Activated CD8-positive, alpha-beta memory T cell treated with anti-CD3 and anti-CD28 coated beads, Interleukin-2, amount 10 ng/mL, durations not matched to agents 7 days and 5 days (primary cell): ENCODE data around the gene DCLRE1A. TPM values are rescaled to one million over a fixed set of nuclear protein-coding genes. Genes with fewer than 3 reads are reported as not detected.

Source experiments
- ATAC-seq: fragments of 150-1000 bp; cut with Tn5 transposase; one replicate; pipeline ENCODE4 v1.10.0; 2021; ENCODE audit warnings: moderate library complexity
- CTCF ChIA-PET: fragments of 350-600 bp; sonication (Branson Sonifier 250); formaldehyde crosslinking; loops from one replicate; lab custom pipeline; 2021; ENCODE audit warnings: antibody characterized with exemption; lab: Charles Lee
- DNase-seq: peaks from one replicate; pipeline ENCODE4 v3.0.0-alpha.2; 2020
- H3K27ac Mint-ChIP-seq: one replicate; pipeline ENCODE4 v1.8.0; 2021; ENCODE audit warnings: mild to moderate bottlenecking, mixed read lengths
- H3K27me3 Mint-ChIP-seq: one replicate; pipeline ENCODE4 v1.8.0; 2021; ENCODE audit warnings: mixed read lengths
- H3K36me3 Mint-ChIP-seq: one replicate; pipeline ENCODE4 v1.8.0; 2021; ENCODE audit warnings: mild to moderate bottlenecking, mixed read lengths
- H3K4me1 Mint-ChIP-seq: one replicate; pipeline ENCODE4 v1.8.0; 2021; ENCODE audit warnings: mixed read lengths
- H3K4me3 Mint-ChIP-seq: one replicate; pipeline ENCODE4 v1.8.0; 2021; ENCODE audit warnings: mild to moderate bottlenecking, moderate library complexity, mixed read lengths
- H3K9me3 Mint-ChIP-seq: one replicate; pipeline ENCODE4 v1.8.0; 2022; ENCODE audit warnings: low read depth, mixed read lengths
- total RNA-seq, 2 experiments: library from RNA; stranded (reverse); gene quantifications; one replicate each; pipeline ENCODE4 v1.2.3, GENCODE V29; 2021

DCLRE1A gene
- total RNA-seq = 10 to 100 TPM; 17.4 to 20.1 TPM

- peak; percentile 75 for DNase-seq
- Mint-ChIP-seq H3K36me3 (peaks cover 29% of the 10 kb centered on the region), H3K4me3 (peak within 1 kb of the TSS; percentile 96), H3K4me1 (peaks cover 57% of the 10 kb centered on the region), H3K9me3 (no peaks in the 10 kb centered on the region), H3K27ac (peak within 1 kb of the TSS; percentile 97), H3K27me3 (no peaks in the 10 kb centered on the region)
- CTCF ChIA-PET = interaction anchor here (0.8 to 1.8 kb wide), 2 partner anchors 19 to 175 kb away, joined by 3 to 6 read pairs; no protein-coding TSS in a partner anchor
- ATAC-seq = peak; percentile 66
Measured at GRCh38 chr10:113854013-113854760, at the start of gene DCLRE1A, which contains the start of gene NHLRC2. TSS of gene DCLRE1A (minus strand) at chr10:113854082. CDS start at chr10:113853182, 900 bp downstream. TSS of gene NHLRC2 (plus strand) at chr10:113854661. CDS start at chr10:113854873, 212 bp downstream.

- peaks cover 5% of the 10 kb centered on the region for H3K4me1 Mint-ChIP-seq
- CTCF ChIA-PET = no interaction called here
- no peak for ATAC-seq
- no peaks in the 10 kb centered on the region for H3K27me3 Mint-ChIP-seq
- H3K9me3 Mint-ChIP-seq = no peaks in the 10 kb centered on the region
- no peak overlapping the region for H3K27ac Mint-ChIP-seq
- H3K4me3 Mint-ChIP-seq = no peak overlapping the region
- DNase-seq = no peak
- H3K36me3 Mint-ChIP-seq = peaks cover 31% of the 10 kb centered on the region
Measured at GRCh38 chr10:113899952-113900598, 46.2 kb upstream of the DCLRE1A start.

- CTCF ChIA-PET = no interaction called here
- Mint-ChIP-seq H3K4me3 (no peak overlapping the region), H3K36me3 (peaks cover 28% of the 10 kb centered on the region), H3K4me1 (peaks cover 5% of the 10 kb centered on the region), H3K27ac (no peak overlapping the region), H3K9me3 (no peaks in the 10 kb centered on the region), H3K27me3 (no peaks in the 10 kb centered on the region)
- no peak for DNase-seq
- ATAC-seq = no peak
Measured at GRCh38 chr10:113897693-113898618, 44.1 kb upstream of the DCLRE1A start.

- ATAC-seq (no peak), DNase-seq (no peak)
- Mint-ChIP-seq H3K4me1 (peaks cover 4% of the 10 kb centered on the region), H3K9me3 (no peaks in the 10 kb centered on the region), H3K27me3 (no peaks in the 10 kb centered on the region), H3K27ac (no peak overlapping the region), H3K36me3 (peaks cover 19% of the 10 kb centered on the region), H3K4me3 (no peak overlapping the region)
- CTCF ChIA-PET = no interaction called here
Measured at GRCh38 chr10:113895018-113895417, 41.1 kb upstream of the DCLRE1A start.

GRCh38 chr10:113894581-113894980 is 40.7 kb upstream of the DCLRE1A start:
- no peak overlapping the region for H3K4me3 Mint-ChIP-seq
- DNase-seq (no peak), ATAC-seq (no peak)
- H3K9me3 Mint-ChIP-seq = no peaks in the 10 kb centered on the region
- H3K27me3 Mint-ChIP-seq = no peaks in the 10 kb centered on the region
- H3K4me1 Mint-ChIP-seq = peaks cover 4% of the 10 kb centered on the region
- H3K27ac Mint-ChIP-seq = no peak overlapping the region
- H3K36me3 Mint-ChIP-seq = peaks cover 21% of the 10 kb centered on the region
- CTCF ChIA-PET = no interaction called here

- no peak overlapping the region for H3K4me3 Mint-ChIP-seq
Measured at GRCh38 chr10:113893570-113893969, 39.7 kb upstream of the DCLRE1A start.

GRCh38 chr10:113891476-113891875 is 37.6 kb upstream of the DCLRE1A start:
- ATAC-seq (no peak), DNase-seq (no peak)
- Mint-ChIP-seq H3K4me3 (no peak overlapping the region), H3K9me3 (no peaks in the 10 kb centered on the region), H3K27ac (no peak overlapping the region), H3K27me3 (no peaks in the 10 kb centered on the region), H3K36me3 (peaks cover 35% of the 10 kb centered on the region), H3K4me1 (peaks cover 4% of the 10 kb centered on the region)
- CTCF ChIA-PET = no interaction called here

More at GRCh38 chr10:113893570-113893969, 39.7 kb upstream of the DCLRE1A start:
- Mint-ChIP-seq H3K27me3 (no peaks in the 10 kb centered on the region), H3K36me3 (peaks cover 22% of the 10 kb centered on the region), H3K4me1 (peaks cover 4% of the 10 kb centered on the region), H3K27ac (no peak overlapping the region), H3K9me3 (no peaks in the 10 kb centered on the region)
- ATAC-seq (no peak), DNase-seq (no peak)
- CTCF ChIA-PET = no interaction called here

GRCh38 chr10:113890769-113891168 is 36.9 kb upstream of the DCLRE1A start:
- Mint-ChIP-seq H3K27me3 (no peaks in the 10 kb centered on the region), H3K4me3 (no peak overlapping the region), H3K36me3 (peaks cover 40% of the 10 kb centered on the region), H3K9me3 (no peaks in the 10 kb centered on the region), H3K27ac (no peak overlapping the region), H3K4me1 (peaks cover 4% of the 10 kb centered on the region)
- CTCF ChIA-PET = no interaction called here
- DNase-seq (no peak), ATAC-seq (no peak)

- no peak overlapping the region for H3K4me3 Mint-ChIP-seq
- H3K27ac Mint-ChIP-seq = no peak overlapping the region
- no peak for DNase-seq
- no peak for ATAC-seq
- CTCF ChIA-PET = no interaction called here
- H3K36me3 Mint-ChIP-seq = peaks cover 42% of the 10 kb centered on the region
- peaks cover 4% of the 10 kb centered on the region for H3K4me1 Mint-ChIP-seq
- no peaks in the 10 kb centered on the region for H3K9me3 Mint-ChIP-seq
- no peaks in the 10 kb centered on the region for H3K27me3 Mint-ChIP-seq
Measured at GRCh38 chr10:113889911-113890310, 36.0 kb upstream of the DCLRE1A start.

- no peak for ATAC-seq
- no peaks in the 10 kb centered on the region for H3K9me3 Mint-ChIP-seq
- H3K36me3 Mint-ChIP-seq = peaks cover 60% of the 10 kb centered on the region
Measured at GRCh38 chr10:113882240-113882639, 28.4 kb upstream of the DCLRE1A start.

GRCh38 chr10:113880236-113880635 is 26.4 kb upstream of the DCLRE1A start:
- no peaks in the 10 kb centered on the region for H3K27me3 Mint-ChIP-seq
- H3K27ac Mint-ChIP-seq = no peak overlapping the region
- no peak for ATAC-seq
- H3K4me3 Mint-ChIP-seq = no peak overlapping the region
- H3K9me3 Mint-ChIP-seq = no peaks in the 10 kb centered on the region
- H3K36me3 Mint-ChIP-seq = peaks cover 51% of the 10 kb centered on the region
- H3K4me1 Mint-ChIP-seq = peaks cover 16% of the 10 kb centered on the region
- CTCF ChIA-PET = no interaction called here
- no peak for DNase-seq

More at GRCh38 chr10:113882240-113882639, 28.4 kb upstream of the DCLRE1A start:
- CTCF ChIA-PET = no interaction called here
- H3K4me1 Mint-ChIP-seq = peaks cover 16% of the 10 kb centered on the region
- no peak for DNase-seq
- H3K27ac Mint-ChIP-seq = no peak overlapping the region
- no peaks in the 10 kb centered on the region for H3K27me3 Mint-ChIP-seq
- H3K4me3 Mint-ChIP-seq = no peak overlapping the region

GRCh38 chr10:113879691-113880090 is 25.8 kb upstream of the DCLRE1A start:
- H3K4me3 Mint-ChIP-seq = no peak overlapping the region
- no peaks in the 10 kb centered on the region for H3K27me3 Mint-ChIP-seq
- H3K27ac Mint-ChIP-seq = no peak overlapping the region
- H3K9me3 Mint-ChIP-seq = no peaks in the 10 kb centered on the region
- peaks cover 50% of the 10 kb centered on the region for H3K36me3 Mint-ChIP-seq
- ATAC-seq (no peak), DNase-seq (no peak)
- CTCF ChIA-PET = no interaction called here
- H3K4me1 Mint-ChIP-seq = peaks cover 16% of the 10 kb centered on the region

- H3K36me3 Mint-ChIP-seq = peaks cover 46% of the 10 kb centered on the region
- no peaks in the 10 kb centered on the region for H3K27me3 Mint-ChIP-seq
- DNase-seq (no peak), ATAC-seq (no peak)
- H3K27ac Mint-ChIP-seq = no peak overlapping the region
- no peak overlapping the region for H3K4me3 Mint-ChIP-seq
- CTCF ChIA-PET = no interaction called here
- peaks cover 2% of the 10 kb centered on the region for H3K4me1 Mint-ChIP-seq
- peaks cover 3% of the 10 kb centered on the region for H3K9me3 Mint-ChIP-seq
Measured at GRCh38 chr10:113876461-113876860, 22.6 kb upstream of the DCLRE1A start.
